ENCODE measurements around the gene ZBTB45. TPM values are rescaled to one million over a fixed set of nuclear protein-coding genes. Genes with fewer than 3 reads are reported as not detected.

Gene ZBTB45
- total RNA-seq, 2 experiments from 2014 or later, result 15.8 to 17.4 TPM

GRCh38 chr19:58559275-58560006, 39.8 kb upstream of the ZBTB45 start:
- peak overlapping the region; percentile 98 for H3K4me3 Mint-ChIP-seq
- peaks cover 81% of the 10 kb centered on the region for H3K4me1 Mint-ChIP-seq
- ChIA-PET CTCF (interaction anchor here (1.5 to 2.6 kb wide), 2 partner anchors 40 to 45 kb away, joined by 3 to 15 read pairs; partner anchors contain the start of gene ZBTB45), POLR2A (interaction anchor here (3.1 to 8.9 kb wide), 4 partner anchors 12 to 40 kb away, joined by 12 to 89 read pairs (median 50); partner anchors contain the start of genes MZF1, TRIM28 and ZBTB45)
- no peaks in the 10 kb centered on the region for H3K9me3 Mint-ChIP-seq
- H3K36me3 Mint-ChIP-seq (ENCODE audit: low read depth), result peaks cover 37% of the 10 kb centered on the region
- H3K27ac Mint-ChIP-seq, result peak overlapping the region; percentile 100
- H3K27me3 Mint-ChIP-seq, result no peaks in the 10 kb centered on the region
- DNase-seq, result peak; percentile 83

- DNase-seq, result peak; percentile 100
- Mint-ChIP-seq H3K4me3 (peak overlapping the region; percentile 98), H3K27ac (peak overlapping the region; percentile 100), H3K36me3 (ENCODE audit: low read depth) (peaks cover 43% of the 10 kb centered on the region), H3K4me1 (peaks cover 81% of the 10 kb centered on the region), H3K27me3 (no peaks in the 10 kb centered on the region), H3K9me3 (no peaks in the 10 kb centered on the region)
- CTCF ChIA-PET, result interaction anchor here (1.5 to 2.6 kb wide), 2 partner anchors 40 to 45 kb away, joined by 3 to 15 read pairs; partner anchors contain the start of gene ZBTB45
- POLR2A ChIA-PET, result interaction anchor here (0.6 to 8.9 kb wide), 5 partner anchors 13 to 40 kb away, joined by 3 to 89 read pairs (median 46); partner anchors contain the start of genes MZF1, TRIM28 and ZBTB45
Measured at GRCh38 chr19:58558623-58559274, 39.1 kb upstream of the ZBTB45 start.

GRCh38 chr19:58558066-58558622, 38.5 kb upstream of the ZBTB45 start, which contains the start of gene UBE2M:
Gene UBE2M, minus strand, starts transcription at chr19:58558611. Its CDS starts 230 bp downstream, at chr19:58558381.
- H3K27me3 Mint-ChIP-seq, result no peaks in the 10 kb centered on the region
- CTCF ChIA-PET, result interaction anchor here (1.5 to 2.6 kb wide), 2 partner anchors 39 to 44 kb away, joined by 3 to 15 read pairs; partner anchors contain the start of gene ZBTB45
- POLR2A ChIA-PET, result interaction anchor here (0.6 to 8.9 kb wide), 5 partner anchors 12 to 44 kb away, joined by 3 to 89 read pairs (median 12); partner anchors contain the start of genes TRIM28 and ZBTB45
- peak within 1 kb of the TSS; percentile 100 for H3K27ac Mint-ChIP-seq
- H3K9me3 Mint-ChIP-seq, result no peaks in the 10 kb centered on the region
- DNase-seq, result peak; percentile 72
- peaks cover 47% of the 10 kb centered on the region for H3K36me3 Mint-ChIP-seq (ENCODE audit: low read depth)
- H3K4me1 Mint-ChIP-seq, result peaks cover 78% of the 10 kb centered on the region
- H3K4me3 Mint-ChIP-seq, result peak within 1 kb of the TSS; percentile 98

- ChIA-PET CTCF (no interaction called here), POLR2A (interaction anchor here (0.9 to 8.9 kb wide), 6 partner anchors 12 to 43 kb away, joined by 3 to 89 read pairs (median 8); partner anchors contain the start of genes MZF1, TRIM28 and ZBTB45)
- no peak for DNase-seq
- H3K9me3 Mint-ChIP-seq, result no peaks in the 10 kb centered on the region
- peaks cover 53% of the 10 kb centered on the region for H3K36me3 Mint-ChIP-seq (ENCODE audit: low read depth)
- H3K27ac Mint-ChIP-seq, result peak overlapping the region; percentile 96
- H3K4me1 Mint-ChIP-seq, result peaks cover 80% of the 10 kb centered on the region
- peak overlapping the region; percentile 98 for H3K4me3 Mint-ChIP-seq
- H3K27me3 Mint-ChIP-seq, result no peaks in the 10 kb centered on the region
Measured at GRCh38 chr19:58557221-58558065, 37.8 kb upstream of the ZBTB45 start.

- Mint-ChIP-seq H3K27ac (peak overlapping the region; percentile 96), H3K4me3 (peak overlapping the region; percentile 98), H3K36me3 (ENCODE audit: low read depth) (peaks cover 58% of the 10 kb centered on the region), H3K27me3 (no peaks in the 10 kb centered on the region), H3K4me1 (peaks cover 75% of the 10 kb centered on the region), H3K9me3 (no peaks in the 10 kb centered on the region)
- no peak for DNase-seq
- ChIA-PET CTCF (no interaction called here), POLR2A (interaction anchor here (0.9 to 8.9 kb wide), 4 partner anchors 11 to 38 kb away, joined by 3 to 89 read pairs (median 28); partner anchors contain the start of genes MZF1, TRIM28 and ZBTB45)
Measured at GRCh38 chr19:58556622-58557220, 37.1 kb upstream of the ZBTB45 start.

- ChIA-PET CTCF (interaction anchor here (0.6 to 3.2 kb wide), 3 partner anchors 25 to 62 kb away, joined by 3 to 39 read pairs (median 7); partner anchors contain the start of gene ZBTB45), POLR2A (interaction anchor here (1.3 to 8.9 kb wide), 6 partner anchors 8 to 42 kb away, joined by 7 to 89 read pairs (median 48); partner anchors contain the start of genes TRIM28 and ZBTB45)
- no peaks in the 10 kb centered on the region for H3K27me3 Mint-ChIP-seq
- H3K4me1 Mint-ChIP-seq, result peaks cover 69% of the 10 kb centered on the region
- H3K4me3 Mint-ChIP-seq, result peak overlapping the region; percentile 98
- H3K9me3 Mint-ChIP-seq, result no peaks in the 10 kb centered on the region
- H3K27ac Mint-ChIP-seq, result peak overlapping the region; percentile 96
- DNase-seq, result no peak
- peaks cover 63% of the 10 kb centered on the region for H3K36me3 Mint-ChIP-seq (ENCODE audit: low read depth)
Measured at GRCh38 chr19:58555920-58556621, 36.5 kb upstream of the ZBTB45 start.

- CTCF ChIA-PET, result interaction anchor here (0.6 to 3.2 kb wide), 7 partner anchors 11 to 62 kb away, joined by 3 to 39 read pairs (median 6); partner anchors contain the start of genes TRIM28 and ZBTB45
- Mint-ChIP-seq H3K27me3 (no peaks in the 10 kb centered on the region), H3K4me1 (peaks cover 66% of the 10 kb centered on the region), H3K4me3 (peak overlapping the region; percentile 97), H3K27ac (peak overlapping the region; percentile 96), H3K36me3 (ENCODE audit: low read depth) (peaks cover 69% of the 10 kb centered on the region), H3K9me3 (no peaks in the 10 kb centered on the region)
- no peak for DNase-seq
- POLR2A ChIA-PET, result interaction anchor here (1.1 to 7.2 kb wide), 10 partner anchors 8 to 169 kb away, joined by 3 to 82 read pairs (median 8); partner anchors contain the start of genes MZF1, TRIM28 and ZBTB45
Measured at GRCh38 chr19:58555369-58555885, 35.8 kb upstream of the ZBTB45 start.

- no peaks in the 10 kb centered on the region for H3K27me3 Mint-ChIP-seq
- peak; percentile 98 for DNase-seq
- H3K9me3 Mint-ChIP-seq, result no peaks in the 10 kb centered on the region
- H3K36me3 Mint-ChIP-seq (ENCODE audit: low read depth), result peaks cover 74% of the 10 kb centered on the region
- ChIA-PET CTCF (interaction anchor here (0.6 to 3.2 kb wide), 8 partner anchors 11 to 61 kb away, joined by 3 to 39 read pairs (median 5); partner anchors contain the start of genes TRIM28 and ZBTB45), POLR2A (interaction anchor here (1.1 to 7.2 kb wide), 13 partner anchors 8 to 326 kb away, joined by 3 to 82 read pairs (median 6); partner anchors contain the start of genes MZF1, TRIM28, ZBTB45 and ZNF497)
- H3K4me3 Mint-ChIP-seq, result peak within 1 kb of the TSS; percentile 97
- H3K27ac Mint-ChIP-seq, result peak within 1 kb of the TSS; percentile 96
- H3K4me1 Mint-ChIP-seq, result peaks cover 61% of the 10 kb centered on the region
Measured at GRCh38 chr19:58554494-58555368, 35.1 kb upstream of the ZBTB45 start, which contains the start of gene CHMP2A. Gene CHMP2A, minus strand, starts transcription at chr19:58555105. Its CDS starts 893 bp downstream, at chr19:58554212.

- peaks cover 80% of the 10 kb centered on the region for H3K36me3 Mint-ChIP-seq (ENCODE audit: low read depth)
Measured at GRCh38 chr19:58553799-58554493, 34.3 kb upstream of the ZBTB45 start.

More at GRCh38 chr19:58553799-58554493, 34.3 kb upstream of the ZBTB45 start:
- POLR2A ChIA-PET, result interaction anchor here (1.1 to 7.2 kb wide), 11 partner anchors 9 to 325 kb away, joined by 3 to 82 read pairs (median 6); partner anchors contain the start of genes MZF1, TRIM28, ZBTB45 and ZNF497
- DNase-seq, result no peak
- CTCF ChIA-PET, result interaction anchor here (1.3 to 3.2 kb wide), 5 partner anchors 10 to 40 kb away, joined by 3 to 39 read pairs (median 7); partner anchors contain the start of genes TRIM28 and ZBTB45
- peak overlapping the region; percentile 97 for H3K4me3 Mint-ChIP-seq
- no peaks in the 10 kb centered on the region for H3K27me3 Mint-ChIP-seq
- H3K27ac Mint-ChIP-seq, result peak overlapping the region; percentile 96
- no peaks in the 10 kb centered on the region for H3K9me3 Mint-ChIP-seq
- peaks cover 54% of the 10 kb centered on the region for H3K4me1 Mint-ChIP-seq

All from activated CD4-positive, alpha-beta memory T cell treated with anti-CD3 and anti-CD28 coated beads, Interleukin-2, amount 10 ng/mL, durations not matched to agents 7 days and 5 days (primary cell).